DLD1 (cell line): ENCODE data around the gene IRF4.

ENCODE experiments used
- in situ Hi-C: cut with HindIII; loops from 2 replicates; pipeline ENCODE4 v1.10.0; 2017; ENCODE audit warnings: low sequenced_read_pairs

IRF4 gene

DNA sequence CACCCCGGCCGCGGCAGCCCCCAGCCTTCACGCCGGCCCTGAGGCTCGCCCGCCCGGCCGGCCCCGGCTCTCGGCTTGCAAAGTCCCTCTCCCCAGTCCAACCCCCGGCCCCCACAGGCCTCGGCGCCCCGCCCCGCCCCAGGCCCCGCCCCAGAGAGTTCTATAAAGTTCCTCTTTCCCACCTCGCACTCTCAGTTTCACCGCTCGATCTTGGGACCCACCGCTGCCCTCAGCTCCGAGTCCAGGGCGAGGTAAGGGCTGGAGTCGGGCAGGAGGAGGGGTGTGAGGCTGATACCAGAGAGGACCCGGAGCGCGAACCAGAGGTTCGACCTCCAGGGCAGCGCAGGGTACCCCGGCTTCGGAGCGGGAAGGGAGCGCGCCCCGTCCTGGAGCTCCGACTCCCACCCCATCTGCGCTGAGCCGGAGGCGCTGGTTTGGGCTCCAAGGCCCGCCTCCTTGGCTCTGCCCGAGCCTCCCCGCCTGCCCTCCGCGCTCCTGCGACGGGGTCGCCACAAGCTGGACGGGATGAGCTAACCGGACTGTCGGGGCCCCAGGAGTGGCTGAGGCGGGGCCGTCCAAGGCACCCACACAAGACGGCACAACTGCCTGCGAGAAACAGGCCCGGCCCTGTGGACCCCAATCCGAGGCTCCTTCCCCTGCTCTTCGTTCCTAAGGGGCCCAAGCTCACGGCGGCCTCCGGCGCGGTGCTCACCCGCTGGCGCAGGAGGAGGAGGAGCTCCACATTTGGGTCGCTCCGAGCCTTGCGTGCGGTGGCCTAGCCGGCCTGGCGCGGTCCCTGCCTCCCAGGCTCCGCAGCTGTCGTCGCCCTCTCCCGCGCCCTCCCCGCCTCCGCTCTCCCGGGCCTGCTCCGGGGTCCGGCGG is at the start of gene IRF4:
Gene IRF4 (plus strand): TSS at position 194 of the 882 bp plus-strand sequence. CDS start 1,401 bp downstream, outside the sequence.
- in situ Hi-C loops, result no loop called here

DNA sequence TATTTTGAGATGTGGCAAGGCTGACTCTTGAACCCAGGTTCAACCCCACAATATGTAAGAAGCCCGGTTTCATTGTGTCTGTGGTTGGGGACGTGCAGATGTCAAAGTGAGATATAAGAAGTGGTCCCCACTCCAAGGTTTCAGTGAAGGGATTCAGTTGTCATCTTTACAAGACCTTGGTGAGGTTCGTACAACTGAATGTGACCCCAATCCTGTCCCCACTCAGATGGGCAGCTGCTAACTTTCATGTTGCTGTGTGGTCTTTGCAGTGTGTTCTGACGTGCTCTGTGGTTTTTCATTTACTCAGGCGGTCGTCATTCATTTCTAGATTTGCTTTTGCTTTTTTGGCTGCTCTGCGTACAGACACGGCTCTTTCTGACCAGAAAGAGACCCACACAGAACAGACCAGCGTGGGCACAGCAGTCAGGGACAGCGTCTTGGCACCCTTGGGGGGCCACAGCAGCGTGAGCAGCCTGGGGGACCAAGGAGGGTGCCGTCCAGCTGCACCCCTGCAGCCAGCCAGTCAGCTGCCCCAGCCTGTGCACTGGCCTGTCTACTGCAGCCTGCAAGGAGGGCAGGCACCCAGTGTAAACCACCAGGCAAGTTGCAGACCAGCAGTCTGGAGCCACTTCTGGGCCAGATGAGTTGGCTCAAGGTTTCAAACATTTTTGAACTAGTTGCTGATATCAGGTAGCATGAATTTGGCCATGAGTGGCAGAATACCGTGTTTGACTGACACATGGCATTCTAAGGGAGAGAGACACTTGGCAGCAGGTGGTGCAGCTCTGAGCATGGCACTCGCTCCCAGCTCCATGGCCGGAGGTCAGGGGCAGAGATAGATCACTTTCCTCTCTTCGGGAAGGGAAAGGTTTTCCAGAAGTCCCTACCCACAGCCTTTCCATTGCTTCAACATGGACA is 49.4 kb upstream of the IRF4 start:
- in situ Hi-C loops, result no loop called here

- in situ Hi-C loops, result no loop called here
Observed at GRCh38 chr6:342832-343179, 48.7 kb upstream of the IRF4 start.

DNA sequence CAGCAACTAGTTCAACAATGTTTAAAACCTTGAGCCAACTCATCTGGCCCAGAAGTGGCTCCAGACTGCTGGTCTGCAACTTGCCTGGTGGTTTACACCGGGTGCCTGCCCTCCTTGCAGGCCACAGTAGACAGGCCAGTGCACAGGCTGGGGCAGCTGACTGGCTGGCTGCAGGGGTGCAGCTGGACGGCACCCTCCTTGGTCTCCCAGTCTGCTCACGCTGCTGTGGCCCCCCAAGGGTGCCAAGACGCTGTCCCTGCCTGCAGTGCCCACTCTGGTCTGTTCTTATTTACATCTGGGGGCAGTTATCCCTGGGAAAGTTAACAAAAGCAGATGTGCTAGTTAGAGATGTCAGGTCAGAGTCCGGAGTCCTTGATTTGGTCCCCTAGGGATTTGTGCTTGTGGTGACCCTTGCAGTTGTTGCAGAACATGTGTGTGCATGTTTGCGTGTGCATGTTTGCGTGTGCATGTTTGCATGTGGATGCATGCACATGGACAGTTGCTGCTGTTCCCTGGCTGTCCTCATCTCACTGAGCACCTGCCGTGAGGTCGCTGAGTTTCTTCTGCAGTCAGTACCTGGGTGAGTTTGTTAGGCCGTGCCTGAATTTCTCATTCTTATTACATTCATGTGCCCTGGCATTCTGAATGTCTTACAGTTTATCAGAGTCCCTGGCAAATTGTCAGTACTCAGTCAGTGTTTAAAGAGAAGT is 48.2 kb upstream of the IRF4 start:
- in situ Hi-C loops, result no loop called here

- in situ Hi-C loops, result no loop called here
Observed at GRCh38 chr6:343960-344815, 47.4 kb upstream of the IRF4 start.

DNA sequence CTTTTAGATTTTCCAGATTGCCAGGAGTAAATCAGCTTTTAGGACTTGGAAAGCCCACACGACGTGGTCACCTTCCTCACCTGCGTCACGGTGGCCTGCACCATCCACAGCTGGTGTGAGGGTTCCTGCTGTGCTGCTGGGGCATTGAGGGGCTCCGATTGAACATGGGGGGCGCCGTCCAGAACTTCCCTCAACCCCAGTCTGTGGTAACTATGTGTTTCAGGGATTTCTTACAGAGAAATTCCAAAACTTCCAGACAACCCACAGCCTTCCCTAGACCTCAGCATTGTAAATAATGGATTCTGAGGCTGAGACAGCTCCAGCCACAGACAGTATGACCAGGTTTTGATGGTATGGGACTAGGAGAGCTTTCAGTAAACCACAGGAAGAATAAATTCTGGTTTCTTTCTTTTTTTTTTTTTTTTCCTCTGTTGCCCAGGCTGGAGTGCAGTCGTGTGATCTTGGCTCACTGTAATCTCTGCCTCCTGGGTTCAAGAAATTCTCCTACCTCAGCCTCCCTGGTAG is 46.7 kb upstream of the IRF4 start:
- in situ Hi-C loops, result no loop called here

DNA sequence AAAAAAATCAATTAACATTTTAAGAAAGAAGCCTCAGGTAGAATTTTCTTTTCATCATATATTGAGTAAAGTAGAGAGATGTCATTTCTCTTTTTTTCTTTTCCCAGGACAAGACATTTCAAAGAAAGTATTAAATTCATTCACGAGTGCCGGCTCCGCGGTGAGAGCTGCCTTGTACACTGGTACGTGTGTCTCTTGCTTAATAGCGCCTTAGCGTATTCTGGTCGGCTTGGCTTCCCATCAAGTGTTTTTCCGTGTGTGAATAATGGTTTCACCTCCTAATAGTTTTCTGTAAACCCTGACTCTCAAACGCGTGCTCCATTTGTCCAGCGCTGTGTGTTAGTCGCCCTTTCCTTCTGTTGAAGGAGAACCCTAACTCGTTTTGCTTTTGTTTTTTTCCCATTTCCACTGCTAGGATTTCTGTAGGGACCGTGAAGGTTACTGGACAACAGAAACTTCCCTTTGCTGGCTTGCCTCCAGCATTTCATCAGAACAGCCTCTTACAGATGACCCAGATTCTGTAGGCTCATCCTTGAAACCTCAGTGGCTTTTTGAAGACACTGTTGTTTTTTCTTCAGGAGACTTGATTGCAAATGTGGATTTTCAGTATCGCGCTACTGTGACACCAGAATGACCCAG is 45.7 kb upstream of the IRF4 start:
- in situ Hi-C loops, result no loop called here

- in situ Hi-C loops, result no loop called here
Observed at GRCh38 chr6:346386-347030, 45.0 kb upstream of the IRF4 start.

DNA sequence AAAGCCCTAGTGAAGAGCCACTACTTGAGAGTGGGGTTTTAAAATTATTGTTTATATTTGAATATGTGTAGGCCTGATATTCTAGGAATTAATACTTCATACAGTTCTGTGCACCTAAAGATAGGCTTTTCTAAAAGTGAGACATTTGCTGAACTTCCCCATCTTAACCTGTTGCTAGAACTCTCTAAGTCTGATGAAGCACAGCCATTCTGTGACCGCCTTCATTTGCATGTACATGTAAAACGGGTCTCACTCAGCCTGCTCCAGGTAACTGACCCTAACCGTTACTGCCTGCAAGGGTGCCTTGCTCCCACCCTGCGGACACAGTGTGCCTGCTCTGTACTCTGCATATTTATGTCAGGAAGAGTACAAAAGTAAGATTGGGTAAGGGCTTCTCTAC is 44.3 kb upstream of the IRF4 start:
- in situ Hi-C loops, result no loop called here

- in situ Hi-C loops, result no loop called here
Observed at GRCh38 chr6:347951-348859, 43.3 kb upstream of the IRF4 start.

DNA sequence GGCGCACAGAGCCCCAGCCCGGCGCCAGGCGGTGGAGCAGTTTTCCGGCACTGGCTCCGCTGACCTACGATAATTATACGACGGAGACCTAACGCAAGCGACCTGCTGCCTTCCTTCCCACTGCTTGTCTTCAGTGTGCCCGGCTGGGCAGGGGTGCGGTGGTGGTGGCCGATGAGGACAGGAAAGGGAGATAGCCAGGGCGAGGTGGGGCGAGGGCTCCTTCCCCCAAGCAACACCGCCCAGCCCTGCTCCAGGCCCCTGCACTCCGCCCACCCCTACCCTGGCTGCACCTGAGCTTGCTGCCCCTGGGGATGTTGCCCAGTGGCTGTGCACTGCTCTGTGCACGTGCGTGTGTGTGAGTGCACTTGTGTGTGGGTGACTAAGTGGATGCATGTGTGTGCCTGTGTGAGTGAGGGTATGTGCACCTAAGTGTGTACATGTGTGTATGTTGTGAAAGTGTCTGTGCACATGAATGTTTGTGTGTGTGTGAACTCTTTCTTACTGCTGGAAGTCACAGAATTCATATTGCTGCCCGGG is 42.6 kb upstream of the IRF4 start:
- in situ Hi-C loops, result no loop called here

DNA sequence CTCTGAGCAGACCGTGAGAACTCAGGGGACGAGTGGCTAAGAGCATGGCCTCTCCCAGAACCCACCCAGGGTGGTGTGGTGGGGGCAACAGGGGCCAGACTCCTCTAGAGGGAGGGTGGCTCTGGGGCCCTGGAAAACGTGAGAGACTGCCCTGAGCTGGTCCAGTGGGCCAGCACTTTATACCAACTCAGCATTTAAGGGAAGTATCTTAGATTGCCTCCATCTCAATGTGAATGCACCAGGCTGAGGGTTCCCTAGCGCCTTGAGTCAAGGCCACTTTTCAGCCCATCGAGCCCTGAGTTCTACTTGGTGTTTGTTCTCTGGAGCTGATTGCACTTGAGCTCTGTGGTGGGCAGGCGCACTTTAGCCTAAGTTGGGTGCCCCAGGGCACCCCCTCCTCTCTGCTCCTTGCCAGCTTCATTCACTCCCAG is 42.0 kb upstream of the IRF4 start:
- in situ Hi-C loops, result no loop called here

DNA sequence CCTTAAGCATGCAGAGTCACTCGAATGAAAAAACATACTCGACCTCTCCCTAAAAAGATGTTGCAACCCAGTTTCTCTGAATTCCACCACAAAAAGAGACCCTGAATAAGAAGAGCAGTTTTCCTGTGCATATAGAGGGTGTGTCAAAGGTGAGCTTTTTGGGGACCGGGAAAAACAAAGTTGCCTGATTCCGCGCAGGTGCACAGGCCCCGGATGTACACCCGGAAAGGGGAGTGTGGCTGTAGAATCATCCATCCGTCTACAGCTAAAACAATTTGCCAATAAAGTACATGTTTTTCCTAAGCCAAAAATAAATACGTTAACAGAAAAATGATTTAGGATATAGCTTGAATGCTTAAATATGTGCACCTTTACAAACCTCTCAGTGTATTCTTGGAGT is 41.2 kb upstream of the IRF4 start:
- in situ Hi-C loops, result no loop called here

DNA sequence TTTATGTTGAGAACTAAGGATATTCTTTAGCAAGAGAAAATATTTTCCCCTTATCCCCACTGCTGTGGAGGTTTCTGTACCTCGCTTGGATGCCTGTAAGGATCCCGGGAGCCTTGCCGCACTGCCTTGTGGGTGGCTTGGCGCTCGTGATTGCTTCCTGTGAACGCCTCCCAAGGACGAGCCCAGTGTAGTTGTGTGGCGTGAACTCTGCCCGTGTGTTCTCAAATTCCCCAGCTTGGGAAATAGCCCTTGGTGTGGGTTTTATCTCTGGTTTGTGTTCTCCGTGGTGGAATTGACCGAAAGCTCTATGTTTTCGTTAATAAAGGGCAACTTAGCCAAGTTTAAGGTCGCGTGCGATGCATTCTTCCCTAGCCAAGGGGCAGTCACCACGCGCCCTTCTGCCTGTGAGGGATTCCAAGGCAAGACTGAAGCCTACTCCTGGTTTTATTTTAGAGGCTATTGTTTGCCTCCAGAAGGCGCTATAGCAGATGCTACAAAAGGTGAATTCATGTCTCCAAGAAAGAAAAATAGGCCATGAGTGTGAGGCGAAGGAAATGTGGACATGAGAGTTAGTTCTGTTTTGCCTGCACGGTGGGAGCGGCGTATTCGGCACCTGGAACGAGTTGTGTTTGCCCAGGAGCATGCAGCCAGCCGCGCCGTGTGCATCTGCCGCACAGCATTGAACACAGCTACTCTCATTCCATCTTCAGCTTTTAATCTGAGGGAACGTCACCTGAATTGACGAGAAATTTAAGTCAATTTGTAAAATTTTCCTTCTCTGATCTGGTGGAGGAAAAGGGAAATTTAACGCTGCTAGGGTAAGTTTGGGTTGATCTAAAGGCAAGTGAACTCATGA is 40.3 kb upstream of the IRF4 start:
- in situ Hi-C loops, result no loop called here

- in situ Hi-C loops, result no loop called here
Observed at GRCh38 chr6:351867-352289, 39.7 kb upstream of the IRF4 start.

DNA sequence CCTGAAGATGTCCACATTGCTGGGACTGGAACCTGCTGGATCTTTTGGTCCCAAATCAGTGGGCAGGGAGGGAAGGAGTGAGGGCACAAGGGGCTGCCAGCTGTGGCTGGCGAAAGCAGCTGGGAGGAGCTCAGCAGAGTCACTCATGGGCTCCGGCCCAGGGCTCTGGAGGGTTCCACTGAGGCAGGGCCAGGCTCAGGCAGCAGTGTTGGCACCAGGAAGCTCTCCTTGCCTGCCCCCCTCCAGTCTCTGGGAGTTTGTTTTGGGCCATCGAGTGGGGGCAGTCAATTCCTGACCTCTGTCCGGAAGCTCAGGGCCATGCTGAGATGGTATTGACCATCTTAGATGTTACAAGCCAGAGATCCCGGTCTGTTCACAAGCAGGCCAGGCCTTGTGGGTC is 39.1 kb upstream of the IRF4 start:
- in situ Hi-C loops, result no loop called here
